ENCODE results near the gene SPTLC2. TPM values are rescaled to one million over a fixed set of nuclear protein-coding genes. Genes with fewer than 3 reads are reported as not detected.

SPTLC2 gene
- total RNA-seq, 1 experiment from 2014 or later: 44.7 TPM

- TF ChIP-seq ZBTB33 (IDR thresholded peaks at IDR 0.05; ENCODE audit: extremely low read depth, insufficient replicate concordance, low read length): peak; percentile 96
- TF ChIP-seq SIN3A (IDR thresholded peaks at IDR 0.05; ENCODE audit: low read depth): no peak; the same call in 1 of the 2 replicates
- no peak for TF ChIP-seq JUND (IDR thresholded peaks at IDR 0.05)
- TF ChIP-seq POLR2AphosphoS5 (IDR thresholded peaks at IDR 0.05; ENCODE audit: low read depth, low read length): peak; percentile 95
- 0 out of 2 replicates have a peak, but pooled peaks have one; percentile 22 for TF ChIP-seq SRF (IDR thresholded peaks at IDR 0.05; ENCODE audit: low read depth)
- TF ChIP-seq RAD21 (IDR thresholded peaks at IDR 0.05; ENCODE audit: low read depth): no peak
- TF ChIP-seq ZNF274 (IDR thresholded peaks at IDR 0.05; ENCODE audit: low read depth, low read length): no peak
- TF ChIP-seq ELF1 (IDR thresholded peaks at IDR 0.05; ENCODE audit: borderline replicate concordance, low read depth): peak; percentile 92
- no peak for TF ChIP-seq CEBPB (IDR thresholded peaks at IDR 0.05; ENCODE audit: low read depth)
- no peak for TF ChIP-seq EZH2phosphoT487 (IDR thresholded peaks at IDR 0.05; ENCODE audit: borderline replicate concordance)
- TF ChIP-seq MAX (IDR thresholded peaks at IDR 0.05): no peak
- 0 out of 2 replicates have a peak, but pooled peaks have one; percentile 11 for TF ChIP-seq CBX3 (IDR thresholded peaks at IDR 0.05; ENCODE audit: low read depth)
- peak; percentile 79 for TF ChIP-seq POLR2A (IDR thresholded peaks at IDR 0.05; ENCODE audit: borderline replicate concordance, extremely low read depth, insufficient read depth, insufficient read length)
- no peak for TF ChIP-seq EZH2 (IDR thresholded peaks at IDR 0.05)
Observed at GRCh38 chr14:77457522-77458248, 158.8 kb downstream of the SPTLC2 start, which contains the start of the genes AHSA1 and VIPAS39 (continued).
